Astrocyte (in vitro differentiated cells and primary cell): ENCODE measurements around the gene SLC16A2. TPM values are rescaled to one million over a fixed set of nuclear protein-coding genes. Genes with fewer than 3 reads are reported as not detected.

Experiments used
- DNase-seq: peaks from one replicate; pipeline ENCODE4 v3.0.0-alpha.2; 2010; ENCODE audit warnings: low read depth
- FAIRE-seq: peaks from 2 replicates; lab custom pipeline; 2011; peaks lifted over from hg19 to GRCh38; lab: Jason Lieb, UNC
- H2AFZ ChIP-seq: 2 replicates; pipeline ENCODE4 v1.6.0; 2012; ENCODE audit warnings: low read depth, low read length, inconsistent platforms
- H3K27ac ChIP-seq: 2 replicates; pipeline ENCODE4 v1.5.1; 2011; ENCODE audit warnings: low read depth, low read length, inconsistent platforms
- H3K27me3 ChIP-seq: 2 replicates; pipeline ENCODE4 v1.6.0; 2011; ENCODE audit warnings: low read length, inconsistent platforms; ENCODE audit not compliant: insufficient read depth
- H3K36me3 ChIP-seq: 2 replicates; pipeline ENCODE4 v1.5.1; 2011; ENCODE audit warnings: low read length, inconsistent platforms; ENCODE audit not compliant: insufficient read depth
- H3K4me1 ChIP-seq: 2 replicates; pipeline ENCODE4 v1.5.1; 2011; ENCODE audit warnings: low read length, inconsistent platforms; ENCODE audit not compliant: insufficient read depth
- H3K4me2 ChIP-seq: 2 replicates; pipeline ENCODE4 v1.6.0; 2012; ENCODE audit warnings: low read length, inconsistent platforms
- H3K4me3 ChIP-seq: 2 replicates; pipeline ENCODE4 v1.5.1; 2011; ENCODE audit warnings: low read depth, mild to moderate bottlenecking, low read length, inconsistent platforms; ENCODE audit not compliant: insufficient read depth
- H3K79me2 ChIP-seq: 2 replicates; pipeline ENCODE4 v1.6.0; 2012; ENCODE audit warnings: mild to moderate bottlenecking, low read length, inconsistent platforms; ENCODE audit not compliant: insufficient read depth
- H3K9ac ChIP-seq: 2 replicates; pipeline ENCODE4 v1.6.0; 2012; ENCODE audit warnings: mild to moderate bottlenecking, low read length, inconsistent platforms
- H3K9me3 ChIP-seq: 2 replicates; pipeline ENCODE4 v1.5.1; 2012; ENCODE audit warnings: low read depth, mild to moderate bottlenecking, low read length, inconsistent platforms; ENCODE audit not compliant: insufficient read depth
- H4K20me1 ChIP-seq: 2 replicates; pipeline ENCODE4 v1.6.0; 2012; ENCODE audit warnings: low read length, inconsistent platforms; ENCODE audit not compliant: insufficient read depth
- H3K27ac Mint-ChIP-seq: one replicate; pipeline ENCODE4 v1.8.0; 2021; ENCODE audit warnings: mild to moderate bottlenecking, mixed read lengths; ENCODE audit not compliant: unreplicated experiment
- H3K27me3 Mint-ChIP-seq: one replicate; pipeline ENCODE4 v1.8.0; 2021; ENCODE audit warnings: low read depth, mixed read lengths; ENCODE audit not compliant: unreplicated experiment
- H3K36me3 Mint-ChIP-seq: one replicate; pipeline ENCODE4 v1.8.0; 2021; ENCODE audit warnings: low read depth, mixed read lengths; ENCODE audit not compliant: unreplicated experiment
- H3K4me1 Mint-ChIP-seq: one replicate; pipeline ENCODE4 v1.8.0; 2021; ENCODE audit warnings: low read depth, mixed read lengths; ENCODE audit not compliant: unreplicated experiment
- H3K4me3 Mint-ChIP-seq: one replicate; pipeline ENCODE4 v1.8.0; 2021; ENCODE audit warnings: mild to moderate bottlenecking, moderate library complexity, mixed read lengths; ENCODE audit not compliant: unreplicated experiment
- H3K9me3 Mint-ChIP-seq: one replicate; pipeline ENCODE4 v1.8.0; 2021; ENCODE audit warnings: mild to moderate bottlenecking, mixed read lengths; ENCODE audit not compliant: unreplicated experiment
- EZH2 ChIP-seq: IDR thresholded peaks from 2 replicates; pipeline ENCODE4 v1.6.1; 2012; ENCODE audit warnings: mild to moderate bottlenecking, low read length, inconsistent platforms; ENCODE audit not compliant: insufficient read depth
- total RNA-seq: library from RNA; stranded (reverse); gene quantifications from 2 replicates; pipeline ENCODE4 v1.2.1, GENCODE V29; 2021
- TF ChIP-seq, protein P1 (sequence below): IDR thresholded peaks from 2 replicates; pipeline ENCODE4 v1.5.1; 2011; ENCODE audit warnings: low read depth, mild to moderate bottlenecking, inconsistent platforms, low read length, moderate library complexity; ENCODE audit not compliant: insufficient read depth

The SLC16A2 gene
- total RNA-seq, 1 donor from 2014 or later, result 21.1 TPM

GRCh38 chrX:74395556-74395955, 25.7 kb upstream of the SLC16A2 start:
- Histone ChIP-seq H3K79me2 (no peaks in the 10 kb centered on the region), H3K9ac (no peak overlapping the region), H2AFZ (no peak overlapping the region), H3K27me3 (no peaks in the 10 kb centered on the region), H3K9me3 (no peaks in the 10 kb centered on the region), H3K27ac (no peak overlapping the region), H3K36me3 (no peaks in the 10 kb centered on the region), H4K20me1 (no peaks in the 10 kb centered on the region), H3K4me1 (no peaks in the 10 kb centered on the region), H3K4me3 (no peak overlapping the region), H3K4me2 (no peak overlapping the region)
- no peak overlapping the region for H3K27ac Mint-ChIP-seq
- FAIRE-seq (no peak), DNase-seq (no peak)
- H3K27me3 Mint-ChIP-seq, result no peaks in the 10 kb centered on the region
- TF ChIP-seq, protein P1, sequence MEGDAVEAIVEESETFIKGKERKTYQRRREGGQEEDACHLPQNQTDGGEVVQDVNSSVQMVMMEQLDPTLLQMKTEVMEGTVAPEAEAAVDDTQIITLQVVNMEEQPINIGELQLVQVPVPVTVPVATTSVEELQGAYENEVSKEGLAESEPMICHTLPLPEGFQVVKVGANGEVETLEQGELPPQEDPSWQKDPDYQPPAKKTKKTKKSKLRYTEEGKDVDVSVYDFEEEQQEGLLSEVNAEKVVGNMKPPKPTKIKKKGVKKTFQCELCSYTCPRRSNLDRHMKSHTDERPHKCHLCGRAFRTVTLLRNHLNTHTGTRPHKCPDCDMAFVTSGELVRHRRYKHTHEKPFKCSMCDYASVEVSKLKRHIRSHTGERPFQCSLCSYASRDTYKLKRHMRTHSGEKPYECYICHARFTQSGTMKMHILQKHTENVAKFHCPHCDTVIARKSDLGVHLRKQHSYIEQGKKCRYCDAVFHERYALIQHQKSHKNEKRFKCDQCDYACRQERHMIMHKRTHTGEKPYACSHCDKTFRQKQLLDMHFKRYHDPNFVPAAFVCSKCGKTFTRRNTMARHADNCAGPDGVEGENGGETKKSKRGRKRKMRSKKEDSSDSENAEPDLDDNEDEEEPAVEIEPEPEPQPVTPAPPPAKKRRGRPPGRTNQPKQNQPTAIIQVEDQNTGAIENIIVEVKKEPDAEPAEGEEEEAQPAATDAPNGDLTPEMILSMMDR, result no peak
- no peak for TF ChIP-seq EZH2
- no peak overlapping the region for H3K4me3 Mint-ChIP-seq
- H3K36me3 Mint-ChIP-seq, result no peaks in the 10 kb centered on the region
- H3K9me3 Mint-ChIP-seq, result no peaks in the 10 kb centered on the region
- H3K4me1 Mint-ChIP-seq, result no peaks in the 10 kb centered on the region

DNA sequence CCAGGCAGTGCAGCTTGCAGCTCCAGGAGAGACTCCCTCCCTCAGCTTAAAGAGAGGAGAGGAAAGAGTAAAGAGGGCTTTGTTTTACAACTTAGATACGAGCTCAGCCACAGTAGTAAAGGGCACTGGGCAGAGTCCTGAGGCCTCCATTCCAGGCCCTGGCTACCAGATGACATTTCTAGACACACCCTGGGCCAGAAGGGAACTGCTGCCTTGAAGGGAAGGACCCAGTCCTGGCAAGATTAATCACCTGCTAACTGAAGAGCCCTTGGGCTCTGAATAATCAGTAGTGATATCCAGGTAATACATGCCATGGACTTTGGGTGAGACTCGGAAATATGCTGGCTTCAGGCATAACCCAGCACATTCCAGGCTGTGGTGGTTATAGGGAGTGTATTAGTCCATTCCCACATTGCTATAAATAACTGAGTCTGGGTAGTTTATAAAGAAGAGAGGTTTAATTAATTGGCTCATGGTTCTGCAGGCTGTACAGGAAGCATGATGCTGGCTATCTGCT, 15.3 kb upstream of the SLC16A2 start:
- no peak overlapping the region for H3K4me2 ChIP-seq
- H3K36me3 Mint-ChIP-seq, result no peaks in the 10 kb centered on the region
- DNase-seq, result no peak
- H3K9me3 Mint-ChIP-seq, result no peaks in the 10 kb centered on the region
- no peak overlapping the region for H3K27ac Mint-ChIP-seq
- no peaks in the 10 kb centered on the region for H3K27me3 Mint-ChIP-seq
- no peak overlapping the region for H3K9ac ChIP-seq
- H3K36me3 ChIP-seq, result no peaks in the 10 kb centered on the region
- FAIRE-seq, result peak; percentile 50
- no peak for TF ChIP-seq EZH2
- no peaks in the 10 kb centered on the region for H3K4me1 ChIP-seq
- no peaks in the 10 kb centered on the region for H3K9me3 ChIP-seq
- no peak overlapping the region for H3K4me3 ChIP-seq
- no peaks in the 10 kb centered on the region for H3K4me1 Mint-ChIP-seq
- no peaks in the 10 kb centered on the region for H3K27me3 ChIP-seq
- no peaks in the 10 kb centered on the region for H4K20me1 ChIP-seq
- H2AFZ ChIP-seq, result no peak overlapping the region
- H3K79me2 ChIP-seq, result no peaks in the 10 kb centered on the region
- no peak overlapping the region for H3K27ac ChIP-seq
- no peak overlapping the region for H3K4me3 Mint-ChIP-seq

GRCh38 chrX:74408304-74408703, 13.0 kb upstream of the SLC16A2 start:
- Mint-ChIP-seq H3K27me3 (no peaks in the 10 kb centered on the region), H3K9me3 (no peaks in the 10 kb centered on the region), H3K27ac (no peak overlapping the region), H3K4me1 (no peaks in the 10 kb centered on the region), H3K4me3 (no peak overlapping the region), H3K36me3 (no peaks in the 10 kb centered on the region)
- Histone ChIP-seq H3K36me3 (no peaks in the 10 kb centered on the region), H4K20me1 (no peaks in the 10 kb centered on the region), H3K27me3 (no peaks in the 10 kb centered on the region), H3K9me3 (no peaks in the 10 kb centered on the region), H2AFZ (no peak overlapping the region), H3K27ac (no peak overlapping the region), H3K9ac (no peak overlapping the region), H3K4me1 (no peaks in the 10 kb centered on the region), H3K4me3 (no peak overlapping the region), H3K4me2 (no peak overlapping the region), H3K79me2 (no peaks in the 10 kb centered on the region)
- no peak for TF ChIP-seq EZH2
- TF ChIP-seq, protein P1, result no peak
- no peak for DNase-seq
- FAIRE-seq, result peak; percentile 70
